Stomach smooth muscle (tissue), 2 donors: ENCODE results near the gene SLC6A12.

ENCODE experiments used
- H3K27ac ChIP-seq: one replicate; pipeline ENCODE4 v1.7.0; 2013; ENCODE audit warnings: mild to moderate bottlenecking, low read length, inconsistent platforms
- H3K27me3 ChIP-seq, 2 donors: one replicate each; pipeline ENCODE4 v1.7.0; 2013; ENCODE audit warnings: low read length in 2 of 2; ENCODE audit not compliant: insufficient read depth in 2 of 2, control insufficient read depth in 1 of 2
- H3K36me3 ChIP-seq, 2 donors: one replicate each; pipeline ENCODE4 v1.7.0; 2013; ENCODE audit warnings: low read length in 2 of 2; ENCODE audit not compliant: control insufficient read depth in 2 of 2, insufficient read depth in 2 of 2
- H3K4me1 ChIP-seq: one replicate; pipeline ENCODE4 v1.7.0; 2013; ENCODE audit warnings: low read length; ENCODE audit not compliant: control insufficient read depth, insufficient read depth
- H3K4me3 ChIP-seq, 2 donors: one replicate each; pipeline ENCODE4 v1.7.0; 2013; ENCODE audit warnings: low read length in 2 of 2
- H3K9ac ChIP-seq, 2 donors: one replicate each; pipeline ENCODE4 v1.7.0; 2013; ENCODE audit warnings: low read length in 2 of 2, mild to moderate bottlenecking in 1 of 2
- H3K9me3 ChIP-seq, 2 donors: one replicate each; pipeline ENCODE4 v1.7.0; 2013; ENCODE audit warnings: low read length in 2 of 2; ENCODE audit not compliant: control insufficient read depth in 2 of 2
- donor health status: healthy.
- donor health status: Pancreatic carcinoma.

SLC6A12 gene

DNA sequence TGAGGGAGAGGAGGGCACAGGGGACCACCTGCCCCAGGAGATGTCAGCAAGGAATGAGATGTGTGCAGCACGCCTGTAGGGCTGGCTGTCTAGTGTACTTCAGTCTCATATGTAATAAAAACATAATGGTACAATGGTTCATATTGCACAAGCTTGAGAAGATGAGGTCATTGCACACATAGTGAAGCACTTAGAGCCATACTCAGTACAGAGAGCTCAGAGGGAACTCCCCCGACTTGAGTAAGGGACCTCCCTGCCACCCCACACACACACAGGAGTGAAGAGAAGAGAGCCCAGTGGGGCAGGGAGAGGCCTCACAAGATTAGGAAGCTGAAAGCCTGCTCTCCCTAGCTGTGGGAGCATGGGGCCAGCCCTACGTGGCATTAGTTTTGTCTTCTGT is 61.5 kb downstream of the SLC6A12 start:
- no peaks in the 10 kb centered on the region for H3K4me1 ChIP-seq
- H3K36me3 ChIP-seq: no peaks in the 10 kb centered on the region
- H3K9me3 ChIP-seq: no peaks in the 10 kb centered on the region
- no peak overlapping the region for H3K4me3 ChIP-seq
- H3K9ac ChIP-seq: no peak overlapping the region
- peaks cover 0 to 16% of the 10 kb centered on the region in 2 donors for H3K27me3 ChIP-seq
- no peak overlapping the region for H3K27ac ChIP-seq

DNA sequence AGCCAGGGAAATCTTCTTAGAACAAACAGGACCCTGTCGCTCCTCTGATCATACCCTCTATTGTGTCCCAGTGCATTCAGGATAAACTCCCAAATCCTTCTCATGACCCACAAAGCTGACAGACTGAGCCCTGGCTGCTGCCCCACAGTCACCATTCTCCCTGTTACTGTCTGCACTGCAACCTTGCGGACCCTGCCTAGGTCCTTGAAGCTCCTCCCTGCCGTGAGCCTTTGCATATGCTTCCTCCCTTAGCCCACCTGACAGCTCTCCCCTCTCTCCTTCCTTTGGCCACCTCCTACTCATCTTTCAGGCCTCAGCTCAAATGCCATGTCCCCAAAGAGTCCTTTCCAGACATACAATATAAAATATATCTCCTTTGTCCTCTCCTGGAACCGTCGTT is 62.4 kb downstream of the SLC6A12 start:
- Histone ChIP-seq H3K9me3 (no peaks in the 10 kb centered on the region), H3K4me1 (no peaks in the 10 kb centered on the region), H3K9ac (no peak overlapping the region), H3K4me3 (no peak overlapping the region), H3K36me3 (no peaks in the 10 kb centered on the region), H3K27me3 (peaks cover 0 to 16% of the 10 kb centered on the region in 2 donors), H3K27ac (no peak overlapping the region)

DNA sequence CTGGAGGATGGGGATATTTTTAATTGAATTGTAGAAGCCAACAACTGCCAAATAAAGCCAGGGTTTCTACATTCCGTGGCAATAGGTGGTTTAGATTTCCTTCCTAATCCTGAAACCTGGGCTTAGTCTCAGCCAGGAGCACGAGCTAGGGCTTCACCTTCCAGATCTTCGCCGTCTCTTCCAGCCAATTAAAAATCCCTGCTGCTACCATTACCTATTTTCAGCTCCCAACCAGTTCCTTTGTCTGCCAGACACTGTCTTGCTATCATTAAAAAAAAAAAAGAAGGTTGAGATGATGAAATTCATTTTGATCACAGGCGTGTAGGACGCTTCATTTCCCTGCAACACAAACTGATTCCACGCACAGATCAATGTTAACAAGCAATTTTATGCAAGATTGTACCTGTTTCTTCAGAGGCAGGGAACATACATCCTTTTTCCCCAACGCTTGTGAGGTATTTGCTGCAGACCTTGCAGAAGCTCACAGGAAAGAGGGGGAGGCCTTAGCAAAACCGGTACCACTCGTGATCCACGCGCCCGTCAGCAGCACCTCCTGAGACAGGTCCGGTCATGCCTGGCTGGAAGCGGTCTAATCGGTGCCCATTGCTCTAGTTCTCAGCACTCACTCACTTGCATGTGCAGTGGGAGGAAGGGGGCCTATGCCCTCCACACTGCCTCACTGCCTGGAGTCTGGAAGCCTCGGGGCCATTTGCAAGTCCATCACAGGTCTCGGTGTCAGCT is 65.1 kb downstream of the SLC6A12 start:
- Histone ChIP-seq H3K27ac (no peak overlapping the region), H3K27me3 (peaks cover 4 to 11% of the 10 kb centered on the region in 2 donors), H3K4me1 (no peaks in the 10 kb centered on the region), H3K4me3 (no peak overlapping the region), H3K9me3 (no peaks in the 10 kb centered on the region), H3K9ac (no peak overlapping the region), H3K36me3 (no peaks in the 10 kb centered on the region)

DNA sequence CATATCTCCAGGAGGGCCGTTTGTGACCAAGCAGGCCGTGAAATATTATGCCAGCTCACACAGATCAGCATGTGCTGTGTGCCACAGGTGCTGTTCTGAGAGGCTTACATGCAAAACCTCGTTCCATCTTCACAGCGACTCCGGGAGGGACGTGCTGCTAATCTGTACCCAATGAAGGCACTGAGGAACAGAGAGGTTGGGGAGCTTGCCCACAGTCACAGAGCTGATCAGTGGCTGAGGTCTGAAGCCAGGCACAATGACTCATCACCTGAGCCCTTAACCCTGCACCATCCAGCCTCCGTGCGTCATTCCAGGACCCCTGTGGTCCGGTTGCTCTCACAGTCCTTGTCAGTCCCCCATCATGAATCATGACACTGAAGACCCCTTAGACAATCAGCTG is 66.7 kb downstream of the SLC6A12 start:
- no peak overlapping the region for H3K27ac ChIP-seq
- no peak overlapping the region for H3K9ac ChIP-seq
- H3K9me3 ChIP-seq: no peaks in the 10 kb centered on the region
- no peaks in the 10 kb centered on the region for H3K36me3 ChIP-seq
- H3K4me3 ChIP-seq: no peak overlapping the region
- peaks cover 4 to 6% of the 10 kb centered on the region in 2 donors for H3K27me3 ChIP-seq
- no peaks in the 10 kb centered on the region for H3K4me1 ChIP-seq

DNA sequence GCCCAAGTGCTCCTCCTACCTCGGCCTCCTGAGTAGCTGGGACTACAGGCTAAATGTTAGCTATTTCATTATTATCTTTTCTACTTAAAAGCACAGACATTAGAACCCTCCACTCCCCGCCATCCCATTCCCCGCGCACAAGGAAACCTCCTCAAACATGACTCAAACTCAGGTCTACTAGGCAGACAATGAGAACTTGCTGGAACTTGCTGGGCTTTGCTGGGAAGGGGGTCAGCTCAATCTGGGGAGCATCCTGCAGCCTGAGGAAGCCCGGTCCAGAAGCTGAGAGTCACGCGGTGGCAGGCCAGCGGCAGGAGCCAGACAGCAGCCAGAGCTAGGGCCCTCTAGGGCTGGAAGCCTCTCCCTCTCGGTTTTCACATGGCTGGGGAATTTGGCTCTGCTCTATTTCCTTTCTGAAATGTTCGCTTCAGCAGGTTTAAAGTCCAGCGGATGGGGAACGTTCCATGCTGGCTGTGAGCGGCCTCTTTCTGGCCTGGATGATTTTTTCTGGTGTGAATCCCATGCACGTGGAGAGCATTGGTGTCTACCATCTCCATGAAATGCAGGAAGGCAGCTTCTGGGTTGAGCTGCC is 68.5 kb downstream of the SLC6A12 start:
- Histone ChIP-seq H3K27ac (no peak overlapping the region), H3K27me3 (peaks cover 6 to 9% of the 10 kb centered on the region in 2 donors), H3K36me3 (no peaks in the 10 kb centered on the region), H3K9me3 (no peaks in the 10 kb centered on the region), H3K9ac (no peak overlapping the region), H3K4me1 (no peaks in the 10 kb centered on the region), H3K4me3 (no peak overlapping the region)

DNA sequence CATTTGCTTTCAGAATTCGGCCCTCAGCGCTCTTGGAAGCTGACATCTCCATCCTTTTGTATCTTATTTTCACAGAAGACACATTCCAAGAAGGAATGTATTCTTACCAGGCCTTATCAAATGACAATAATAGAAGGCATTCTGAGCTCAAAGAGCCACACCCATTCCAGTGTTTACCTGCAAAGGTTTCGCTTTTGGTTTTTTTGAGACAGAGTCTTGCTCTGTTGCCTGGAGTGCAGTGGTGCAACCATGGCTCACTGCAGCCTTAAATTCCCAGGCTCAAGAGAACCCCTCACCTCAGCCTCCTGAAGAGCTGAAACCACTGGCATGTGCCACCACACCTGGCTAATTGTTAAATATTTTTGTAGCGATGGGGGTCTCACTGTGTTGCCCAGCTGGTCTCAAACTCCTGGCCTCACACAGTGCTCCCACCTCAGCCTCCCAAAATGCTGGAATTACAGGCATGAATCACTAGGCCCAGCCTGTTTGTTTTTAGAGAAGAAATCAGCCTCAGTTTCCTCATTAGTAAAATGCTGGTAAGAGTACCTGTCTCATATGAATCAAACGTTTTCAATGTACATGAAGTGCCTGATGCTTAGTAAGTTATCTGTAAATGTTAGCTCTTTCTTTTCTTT is 69.2 kb downstream of the SLC6A12 start:
- Histone ChIP-seq H3K27ac (no peak overlapping the region), H3K9me3 (no peaks in the 10 kb centered on the region), H3K4me3 (no peak overlapping the region), H3K36me3 (no peaks in the 10 kb centered on the region), H3K4me1 (peaks cover under 1% of the 10 kb centered on the region), H3K27me3 (peaks cover 11 to 16% of the 10 kb centered on the region in 2 donors), H3K9ac (no peak overlapping the region)

DNA sequence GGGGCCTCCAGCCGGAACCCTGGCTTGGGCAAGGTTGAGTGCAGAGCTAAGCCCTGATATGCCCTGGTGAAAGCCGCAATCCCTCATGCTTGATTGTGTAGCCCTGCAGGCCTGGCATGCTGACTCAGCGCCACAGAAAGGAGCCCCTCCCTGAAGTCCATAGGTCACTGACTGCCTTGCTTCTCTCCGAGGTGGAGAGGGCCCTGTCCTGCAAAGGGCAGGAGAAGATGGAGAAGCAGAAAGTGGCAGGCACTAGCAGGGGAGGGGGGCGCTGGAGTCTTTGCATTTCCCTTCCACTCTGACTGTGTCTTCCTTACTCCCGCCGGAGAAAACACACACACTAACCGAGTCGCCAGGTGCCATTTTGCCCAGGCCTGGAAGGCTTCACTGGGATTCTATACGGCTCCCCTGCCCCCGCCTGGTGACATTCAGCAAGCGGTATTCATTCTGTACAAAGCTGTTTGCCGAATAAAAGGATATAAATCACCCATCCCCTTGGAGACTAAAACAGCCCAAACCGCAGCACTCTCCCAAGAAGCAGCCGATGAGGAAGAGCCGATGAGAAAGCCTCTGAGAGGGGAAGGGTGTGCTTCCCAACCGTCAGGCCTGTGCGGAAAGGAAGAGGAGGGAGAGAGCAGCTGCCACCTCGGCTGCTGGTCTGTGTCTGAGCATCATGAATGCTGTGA is 69.8 kb downstream of the SLC6A12 start:
- no peak overlapping the region for H3K4me3 ChIP-seq
- no peak overlapping the region for H3K9ac ChIP-seq
- peaks cover 7% of the 10 kb centered on the region for H3K4me1 ChIP-seq
- H3K27me3 ChIP-seq: peaks cover 16 to 19% of the 10 kb centered on the region in 2 donors
- no peak overlapping the region for H3K27ac ChIP-seq
- H3K9me3 ChIP-seq: no peaks in the 10 kb centered on the region
- no peaks in the 10 kb centered on the region for H3K36me3 ChIP-seq

DNA sequence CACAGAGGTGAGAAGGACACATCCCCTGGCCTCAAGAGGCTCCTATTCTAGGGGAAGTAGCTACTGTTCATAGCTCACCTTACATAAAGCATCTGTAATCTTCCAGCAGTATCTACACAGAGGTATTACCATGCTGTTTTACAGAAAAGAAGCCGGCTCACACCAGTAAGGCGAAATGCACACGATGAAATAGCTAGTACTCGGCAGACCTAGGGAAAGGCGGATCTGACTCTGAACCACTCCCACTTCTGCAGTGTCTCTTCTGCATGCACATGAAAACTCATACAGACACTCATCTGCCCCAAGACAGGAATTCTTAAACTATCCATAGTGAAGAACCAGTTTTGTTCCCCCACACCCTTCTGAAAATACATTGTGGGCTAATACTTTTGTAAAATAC is 73.8 kb downstream of the SLC6A12 start:
- no peak overlapping the region for H3K4me3 ChIP-seq

More for the DNA sequence above, 73.8 kb downstream of the SLC6A12 start:
- no peak overlapping the region for H3K9ac ChIP-seq
- peaks cover 10% of the 10 kb centered on the region for H3K4me1 ChIP-seq
- peaks cover 31 to 32% of the 10 kb centered on the region in 2 donors for H3K27me3 ChIP-seq
- H3K9me3 ChIP-seq: no peaks in the 10 kb centered on the region
- H3K36me3 ChIP-seq: no peaks in the 10 kb centered on the region
- H3K27ac ChIP-seq: no peak overlapping the region
